Prostate gland (tissue), 2 donors: ENCODE measurements around the gene SYNPR.

Experiments
- CTCF ChIP-seq, 4 experiments: fragments of 200-600 bp in 2 of 4; fragments of 450-650 bp in 2 of 4; sonication (generic) in 2 of 4; IDR thresholded peaks; 1 replicate in 3 of 4; 2 replicates in 1 of 4; pipeline ENCODE4 v1.5.1; 2016 to 2019; ENCODE audit warnings: antibody characterized with exemption in 4 of 4, mild to moderate bottlenecking in 2 of 4, moderate library complexity in 2 of 4
- POLR2AphosphoS5 ChIP-seq: sonication (generic); formaldehyde crosslinking; IDR thresholded peaks from one replicate; pipeline ENCODE4 v1.6.1; 2017; ENCODE audit warnings: antibody characterized with exemption

GRCh38 chr3:63400246-63400860 is 122.2 kb downstream of the SYNPR start:
- TF ChIP-seq POLR2AphosphoS5 (no peak), CTCF (IDR thresholded peaks at IDR 0.05) (no peak)
